GM18867 (cell line): ENCODE results near the gene RICTOR.

ENCODE experiments used
- ATAC-seq: cut with Tn5 transposase; IDR thresholded peaks from one replicate; pipeline ENCODE4 v1.9.1; 2021; ENCODE audit warnings: mild to moderate bottlenecking, moderate library complexity; ENCODE audit not compliant: unreplicated experiment

RICTOR gene

GRCh38 chr5:38892363-38892762, 181.8 kb downstream of the RICTOR start:
- no peak for ATAC-seq

- no peak for ATAC-seq
Measured at GRCh38 chr5:38891563-38891962, 182.6 kb downstream of the RICTOR start.

GRCh38 chr5:38889424-38889823, 184.8 kb downstream of the RICTOR start:
- ATAC-seq: no peak

- ATAC-seq: no peak
Measured at GRCh38 chr5:38888041-38888440, 186.2 kb downstream of the RICTOR start.
